ENCODE results near the gene GATA1.

DNA sequence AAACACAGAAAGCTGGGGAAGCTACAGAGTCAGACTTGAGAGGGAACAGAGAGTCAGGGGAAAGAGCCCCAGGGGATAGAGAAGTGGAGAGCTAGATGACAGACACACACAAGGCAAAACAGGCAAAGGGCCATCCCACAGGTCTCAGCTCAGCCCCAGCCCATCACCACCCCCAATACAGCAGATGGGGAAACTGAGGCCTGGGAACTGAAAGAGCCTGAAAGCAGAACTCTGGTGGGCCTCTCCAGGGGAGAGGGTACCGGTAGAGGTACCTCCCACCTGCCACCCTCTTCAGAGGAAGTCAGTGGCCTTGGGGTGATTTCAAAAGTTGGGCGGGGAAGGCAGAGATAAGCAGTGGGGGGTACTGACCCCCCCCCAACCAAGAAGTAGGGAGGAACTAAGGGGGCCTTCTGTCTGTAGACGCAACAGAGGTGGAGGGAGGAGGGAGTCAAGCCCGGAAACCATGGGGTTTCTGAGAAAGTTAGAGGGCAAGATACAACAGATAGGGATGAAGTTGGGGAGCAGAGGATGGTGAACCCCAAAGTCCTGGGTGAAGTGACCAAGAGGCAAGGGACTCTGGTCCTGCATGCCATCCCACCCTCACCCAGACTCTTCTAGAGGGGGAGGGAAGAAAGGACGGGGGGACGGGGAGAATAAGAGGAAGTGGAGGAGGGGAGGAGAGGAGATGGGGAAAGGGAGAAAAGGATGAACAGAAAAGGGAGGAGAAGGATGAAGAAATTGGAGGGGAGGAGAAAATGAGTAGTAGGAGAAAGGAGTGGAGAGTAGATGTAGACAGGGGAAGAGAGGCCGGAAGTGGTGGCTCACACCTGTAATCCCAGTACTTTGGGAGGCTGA lies 3.2 kb downstream of the GATA1 start:
- TF ChIP-seq EZH2 (IDR thresholded peaks at IDR 0.05; ENCODE audit: insufficient read depth, poor library complexity, severe bottlenecking) (no peak), EZH2phosphoT487 (IDR thresholded peaks at IDR 0.05; ENCODE audit: insufficient read depth, low read depth) (no peak)
